Suppressor macrophage treated with lipopolysaccharide for 1 hour (primary cell): ENCODE measurements around the gene BRAF.
"Not testable (repeated sequence)": the region's sequence is repeated elsewhere in the genome, so short reads cannot be mapped to it uniquely, and the experiment has no call there.

Experiments
- DNase-seq, 3 donors: peaks; one replicate each; pipeline ENCODE4 v3.0.0-alpha.2; 2020 to 2022

Gene BRAF

DNA sequence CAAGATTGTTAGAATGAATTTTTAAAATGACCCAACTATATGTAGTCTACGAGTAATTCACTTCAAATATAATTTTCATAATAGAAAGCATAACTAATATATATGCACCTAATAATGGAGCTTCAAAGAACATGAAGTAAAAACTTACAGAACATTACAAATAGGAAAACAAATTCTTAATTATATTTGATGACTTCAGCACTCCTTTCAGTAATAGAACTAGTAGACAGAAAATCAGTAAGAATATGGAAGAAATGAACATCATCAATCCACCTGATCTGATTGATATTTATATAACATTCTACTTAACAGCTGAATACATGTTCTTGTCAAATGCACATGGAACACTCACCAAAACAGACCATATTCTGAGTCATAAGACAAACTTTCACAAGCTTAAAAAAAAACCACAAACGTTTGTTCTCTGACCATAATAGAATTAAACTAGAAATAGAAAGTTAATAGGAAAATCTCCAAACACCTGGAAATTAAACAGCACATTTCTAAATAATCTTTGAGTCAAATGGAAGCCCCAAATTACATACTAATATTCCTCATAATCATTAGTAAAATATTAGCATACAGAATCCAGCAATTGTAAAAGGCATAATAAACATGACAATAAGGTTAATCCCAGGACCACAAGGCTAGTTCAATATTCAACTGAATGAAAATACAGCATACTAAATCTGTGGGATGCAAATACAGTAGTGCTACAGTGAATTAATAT is 48.0 kb downstream of the BRAF start:
- peak in 2 of 3 donors; percentile 49 to 52 for DNase-seq

DNA sequence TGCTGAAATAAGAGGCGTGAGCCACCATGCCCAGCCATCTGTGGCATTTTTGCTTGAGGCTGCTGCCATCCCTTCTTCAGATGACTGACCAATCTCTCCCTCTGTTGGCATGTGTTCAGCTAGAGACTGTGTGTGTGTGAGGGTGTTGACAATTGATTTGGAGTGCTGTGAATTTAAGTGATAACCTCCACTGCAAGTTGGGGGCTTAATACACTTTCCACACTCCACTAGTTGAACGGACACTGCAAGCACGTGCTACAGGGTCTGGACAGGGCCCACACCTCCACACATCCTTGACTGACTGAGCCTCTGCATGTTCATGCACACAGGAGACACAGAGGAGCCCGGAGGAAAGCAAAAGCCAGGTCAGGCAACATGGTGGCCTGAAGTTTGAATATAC is 51.3 kb downstream of the BRAF start:
- no peak for DNase-seq

DNA sequence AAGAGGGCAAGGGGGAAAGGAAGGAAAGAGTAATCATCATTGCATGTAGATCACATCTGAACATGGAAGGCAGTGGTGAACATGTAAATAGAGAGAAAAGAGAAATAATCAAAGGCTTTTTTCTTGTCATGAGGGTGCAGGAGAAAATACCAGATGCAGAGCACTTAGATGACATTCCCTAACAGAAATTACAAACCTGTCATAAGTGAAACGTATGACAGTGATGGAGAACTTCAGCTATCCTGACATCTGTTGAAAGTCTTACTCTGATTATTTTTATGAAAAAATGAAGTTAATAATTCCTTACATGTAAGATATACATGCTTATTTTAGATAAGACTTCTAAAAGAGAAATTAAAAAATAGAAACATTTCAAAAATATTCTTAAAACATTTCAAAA is 54.7 kb downstream of the BRAF start:
- DNase-seq = no peak

DNA sequence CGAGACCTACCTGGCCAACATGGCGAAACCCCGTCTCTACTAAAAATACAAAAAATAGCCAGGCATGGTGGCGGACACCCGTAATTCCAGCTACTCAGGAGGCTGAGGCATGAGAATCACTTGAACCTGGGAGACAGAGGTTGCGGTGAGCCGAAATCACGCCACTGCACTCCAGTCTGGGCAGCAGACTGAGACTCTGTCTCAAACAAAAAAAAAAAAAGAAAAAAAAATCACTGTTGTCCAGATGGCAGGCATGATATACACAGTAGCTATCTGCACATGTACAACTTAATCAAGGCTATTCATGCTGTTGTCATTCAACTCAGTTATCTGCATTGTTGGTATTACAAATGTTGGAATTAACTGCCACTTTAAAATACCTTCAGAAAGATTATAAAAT is 55.3 kb downstream of the BRAF start:
- DNase-seq = no peak

DNA sequence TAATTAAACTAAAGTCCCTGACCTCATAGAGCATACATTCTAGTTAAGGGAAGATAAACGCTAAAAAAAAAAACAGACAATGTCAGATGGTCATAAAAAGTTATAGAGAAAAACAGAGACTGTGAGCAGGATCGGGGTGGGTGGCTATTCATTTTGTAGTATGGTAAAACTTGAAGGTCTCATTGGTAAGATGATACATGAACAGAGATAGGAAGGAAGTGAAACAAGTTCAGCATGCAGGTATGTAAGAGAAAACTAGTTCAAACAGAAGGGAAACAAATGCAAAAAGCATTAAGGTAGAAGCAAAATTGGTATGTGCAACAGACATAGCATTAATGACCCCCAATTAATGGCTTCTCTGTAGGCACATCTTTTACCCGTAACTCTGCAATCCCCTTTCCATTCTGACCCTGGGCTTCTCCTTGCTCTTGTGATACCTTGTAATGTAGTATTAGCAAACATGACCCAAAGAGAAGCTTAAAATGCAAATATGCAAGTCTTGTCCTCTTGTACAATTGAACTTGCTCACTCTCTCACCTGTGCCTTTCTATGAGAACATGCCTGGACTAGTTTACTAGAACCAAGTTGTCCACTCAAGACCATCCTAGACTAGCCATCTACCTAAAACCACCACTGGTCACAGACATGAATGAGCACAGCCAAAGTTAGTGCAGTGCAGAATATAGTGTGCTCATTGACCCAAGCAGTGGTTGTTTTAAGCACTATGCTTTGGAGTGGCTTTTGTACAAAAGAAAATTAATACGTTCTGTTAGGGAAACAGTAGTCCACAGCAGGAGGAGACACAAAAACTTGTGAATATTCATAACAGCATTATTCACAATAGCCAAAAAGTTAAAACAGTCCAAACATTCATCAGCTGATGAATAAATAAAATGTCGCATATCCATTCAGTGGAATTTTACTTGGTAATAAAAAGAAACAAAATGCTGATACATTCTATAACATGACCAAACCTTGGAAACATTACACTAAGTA is 57.0 kb downstream of the BRAF start:
- no peak for DNase-seq

DNA sequence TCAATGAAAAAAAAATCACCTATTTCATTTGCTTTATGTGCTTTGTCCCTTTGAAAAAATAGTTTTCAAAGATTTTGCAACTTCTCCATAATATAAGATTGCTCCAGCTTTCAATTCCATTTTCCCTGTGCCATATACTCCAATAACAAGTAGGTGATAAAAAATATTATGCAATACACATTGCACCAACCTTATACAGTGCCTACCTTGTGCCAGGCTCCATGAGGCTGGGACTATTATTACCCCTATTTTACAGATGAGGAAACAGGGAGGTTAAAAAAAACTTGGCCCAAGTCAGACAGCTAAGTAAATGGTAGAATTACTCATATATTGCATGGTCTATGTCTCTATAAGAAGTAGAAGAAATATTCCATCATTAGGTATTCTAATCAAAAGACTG is 57.8 kb downstream of the BRAF start:
- DNase-seq = no peak

DNA sequence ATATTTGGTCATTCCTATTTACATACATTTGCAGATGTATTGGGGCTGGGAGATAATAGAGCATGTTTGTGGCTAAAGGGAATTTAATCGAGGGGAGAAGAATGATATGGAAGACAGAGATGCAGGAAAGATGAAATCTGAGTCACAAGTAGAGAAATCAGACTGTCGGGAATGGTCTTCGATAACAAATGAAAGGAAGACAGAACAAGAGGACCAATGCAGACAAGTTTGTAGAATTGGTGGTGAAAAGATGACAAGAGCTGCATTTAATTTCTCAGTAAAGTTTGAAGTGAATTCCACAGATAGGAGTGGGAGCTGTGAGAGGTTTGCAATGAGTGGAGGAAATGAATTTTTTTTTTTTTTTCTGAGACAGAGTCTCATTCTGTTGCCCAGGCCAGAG is 60.0 kb downstream of the BRAF start:
- DNase-seq = no peak

DNA sequence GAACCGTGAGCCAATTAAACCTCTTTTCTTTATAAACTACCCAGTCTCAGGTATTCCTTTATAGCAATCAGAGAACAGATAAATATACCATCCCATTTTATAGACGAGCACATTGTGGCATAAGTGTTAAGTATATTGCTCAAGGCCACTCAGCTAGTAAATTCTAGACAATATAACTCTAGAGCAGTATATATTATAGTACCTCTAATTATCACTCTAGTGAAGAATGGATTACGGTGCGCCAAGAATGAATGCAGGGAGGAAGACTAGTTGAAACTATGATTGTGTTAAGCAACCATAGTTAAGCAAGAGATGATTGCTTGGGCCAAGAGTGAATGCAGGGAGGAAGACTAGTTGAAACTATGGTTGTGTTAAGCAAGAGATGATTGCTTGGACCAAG is 60.9 kb downstream of the BRAF start:
- no peak for DNase-seq

DNA sequence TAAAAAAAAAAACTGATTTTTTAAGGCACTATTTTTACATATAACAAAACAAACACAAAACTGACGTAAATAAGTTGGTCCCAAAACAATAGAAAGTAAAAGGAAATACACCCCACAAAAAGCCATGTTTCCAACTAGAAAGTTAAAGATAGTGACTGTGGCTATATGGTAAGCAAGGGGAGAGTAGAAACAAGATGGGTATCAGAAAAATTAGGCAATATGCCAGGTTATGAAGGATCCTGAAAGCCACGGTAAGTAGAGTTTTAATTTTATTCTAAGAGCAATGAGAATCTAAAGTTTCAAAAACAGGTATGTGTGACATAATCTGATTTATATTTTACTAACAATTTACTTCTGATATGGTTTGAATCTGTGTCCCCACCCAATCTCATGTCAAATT is 61.5 kb downstream of the BRAF start:
- no peak for DNase-seq

DNA sequence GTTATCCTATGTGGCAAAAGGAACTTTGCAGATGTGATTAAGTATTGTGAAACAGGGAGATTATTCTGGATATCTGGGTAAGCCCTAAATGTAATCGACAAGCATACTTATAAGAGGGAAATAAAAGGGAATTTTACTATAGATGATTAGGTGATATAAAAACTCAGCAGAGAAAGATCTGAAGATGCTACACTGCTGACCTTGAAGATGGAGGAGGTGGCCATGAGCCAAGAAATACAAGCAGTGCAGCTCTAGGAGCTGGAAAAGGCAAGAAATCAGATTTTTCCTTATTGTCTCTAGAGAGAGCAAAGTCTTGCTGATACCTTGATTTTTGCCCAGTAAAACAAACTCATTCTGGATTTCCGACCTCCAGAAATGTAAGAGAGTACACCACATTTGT is 67.7 kb downstream of the BRAF start:
- DNase-seq = no peak

DNA sequence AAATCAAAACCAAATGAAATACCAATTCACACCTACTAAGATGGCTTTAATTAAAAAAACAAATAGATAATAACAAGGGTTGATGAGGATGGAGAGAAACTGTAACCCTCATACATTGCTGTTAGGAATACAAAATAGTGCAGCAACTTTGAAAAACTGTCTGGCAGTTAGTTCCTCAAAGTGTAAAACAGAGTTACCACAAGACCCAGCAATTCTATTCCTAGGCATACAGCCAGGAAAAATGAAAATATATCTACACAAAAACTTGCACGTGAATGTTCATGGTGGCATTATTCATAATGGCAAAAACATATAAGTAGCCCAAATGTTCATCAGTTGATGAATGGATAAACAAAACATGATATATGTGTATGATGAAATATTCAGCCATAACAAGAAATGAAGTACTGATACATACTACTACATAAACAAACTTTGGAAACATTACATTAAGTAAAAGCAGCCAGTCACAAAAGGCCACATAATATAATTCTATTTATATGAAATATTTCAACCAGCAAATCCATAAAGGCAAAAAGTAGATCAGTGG is 83.5 kb downstream of the BRAF start:
- DNase-seq = no peak

DNA sequence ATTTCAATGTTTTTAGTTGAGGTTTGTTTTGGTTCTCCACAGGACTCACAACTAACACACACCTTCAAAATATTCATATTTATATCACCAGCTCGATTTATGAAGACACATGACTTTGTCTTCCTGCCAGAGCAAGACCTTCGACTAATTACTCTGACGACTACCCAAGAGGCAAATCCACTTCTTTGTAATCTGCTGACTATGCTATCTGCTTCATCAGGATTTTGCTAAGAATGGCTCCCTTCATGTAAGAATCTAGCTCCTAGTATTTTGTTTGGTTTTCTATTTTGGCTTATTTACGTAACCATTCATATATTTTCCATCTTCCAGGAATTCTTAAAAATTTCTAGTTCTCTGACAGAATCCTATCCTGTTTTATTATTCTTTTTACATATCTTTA is 93.0 kb downstream of the BRAF start:
- no peak for DNase-seq

DNA sequence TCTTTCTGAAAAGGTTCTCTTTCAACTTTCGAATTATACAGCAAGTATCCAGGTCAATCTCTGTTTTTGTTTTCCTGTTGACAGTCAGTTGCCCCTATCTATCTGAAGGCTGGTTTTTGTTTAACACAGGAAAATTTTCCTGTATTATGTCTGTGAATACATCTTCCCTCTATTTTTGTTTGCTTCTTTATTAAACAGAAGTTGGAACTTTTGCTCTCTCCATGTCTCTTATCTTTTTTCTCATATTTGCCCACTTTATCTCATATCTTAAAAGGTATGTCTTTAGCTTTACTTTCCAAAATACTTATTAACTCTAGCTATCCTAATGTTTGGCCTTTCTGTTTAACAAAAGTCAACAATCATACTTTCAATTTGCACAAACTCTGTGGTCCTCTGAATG is 95.0 kb downstream of the BRAF start:
- DNase-seq = no peak

DNA sequence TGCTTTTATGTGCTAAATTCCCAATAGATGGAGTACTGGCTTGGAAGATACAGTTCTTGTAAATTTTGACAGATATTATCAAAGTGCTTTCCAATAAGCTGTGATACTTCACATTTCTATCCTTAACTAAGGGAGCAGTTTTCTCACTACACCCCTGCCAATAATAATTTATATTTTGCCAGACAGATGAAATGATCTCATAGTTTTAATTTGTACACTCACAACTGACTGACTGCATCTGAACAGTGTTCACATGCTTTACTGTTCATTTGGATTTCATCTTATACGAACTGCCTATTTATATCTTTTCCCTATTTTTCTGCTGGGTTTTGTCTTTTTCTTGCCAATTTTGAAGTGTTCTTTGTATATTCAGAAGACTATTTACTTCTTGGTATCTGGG is 96.0 kb downstream of the BRAF start:
- no peak for DNase-seq

DNA sequence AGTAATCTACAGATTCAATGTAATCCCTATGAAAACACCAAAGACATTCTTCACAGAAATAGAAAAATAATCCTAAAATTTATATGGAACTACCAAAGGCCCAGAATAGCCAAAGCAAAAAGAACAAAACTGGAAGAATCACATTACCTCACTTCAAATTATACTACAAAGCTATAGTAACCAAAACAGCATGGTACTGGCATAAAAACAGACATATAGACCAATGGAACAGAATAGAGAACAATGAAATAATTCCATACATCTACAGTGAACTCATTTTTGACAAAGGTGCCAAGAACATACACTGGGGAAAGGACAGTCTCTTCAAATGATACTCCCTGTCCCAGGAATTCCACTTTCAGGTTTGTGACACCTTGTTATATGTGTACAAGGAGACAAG is 107.3 kb downstream of the BRAF start:
- DNase-seq = not testable (repeated sequence)

DNA sequence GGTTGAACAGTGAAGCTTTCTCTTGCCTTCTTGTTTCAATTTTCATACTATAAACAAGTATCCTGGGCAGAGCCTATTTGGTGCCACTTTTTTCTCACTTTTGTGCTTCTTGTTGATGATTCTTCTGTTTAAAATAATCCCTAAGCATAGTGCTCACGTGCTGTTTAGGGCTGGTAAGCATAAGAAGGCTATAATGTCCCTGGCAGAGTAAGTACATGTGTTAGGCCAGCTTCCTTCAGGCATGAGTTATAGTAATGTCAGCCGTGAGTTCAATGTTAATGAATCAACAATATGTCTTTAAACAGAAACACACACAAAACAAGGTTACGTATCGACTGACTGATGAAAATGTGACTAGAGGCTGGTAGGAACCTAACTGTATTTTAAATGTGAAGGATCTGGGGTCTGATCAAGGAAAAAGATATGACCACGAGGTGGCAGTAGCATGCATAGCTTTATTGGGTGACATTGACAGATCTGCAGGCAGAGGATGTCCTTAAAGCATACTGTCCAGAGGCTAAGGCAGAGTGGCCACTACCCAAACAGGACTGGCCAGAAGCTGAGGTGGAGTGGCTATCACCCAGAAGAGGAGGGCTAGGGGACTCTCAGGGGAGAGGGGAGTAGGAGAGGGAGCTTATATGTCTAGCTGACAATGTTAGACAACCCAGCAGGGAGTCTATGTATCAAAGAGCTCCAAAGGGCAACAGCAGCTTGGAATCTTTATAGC is 113.7 kb downstream of the BRAF start:
- peak; percentile 73 to 82 (median 81) for DNase-seq

DNA sequence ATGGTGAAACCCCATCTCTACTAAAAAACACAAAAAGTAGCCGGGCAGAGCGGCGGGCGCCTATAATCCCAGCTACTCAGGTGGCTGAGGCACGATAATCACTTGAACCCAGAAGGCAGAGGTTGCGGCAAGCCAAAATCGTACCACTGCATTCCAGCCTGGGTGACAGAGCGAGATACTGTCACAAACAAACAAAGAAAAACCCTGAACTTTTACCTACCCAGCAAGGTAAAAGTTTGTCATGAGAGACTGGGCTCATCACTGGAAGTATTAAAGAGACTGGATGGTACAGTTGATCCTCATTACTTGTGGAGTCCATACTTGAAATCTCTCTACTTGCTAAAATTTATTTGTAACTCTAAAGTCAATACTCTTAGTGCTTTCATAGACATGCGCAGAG is 114.3 kb downstream of the BRAF start:
- DNase-seq = no peak

DNA sequence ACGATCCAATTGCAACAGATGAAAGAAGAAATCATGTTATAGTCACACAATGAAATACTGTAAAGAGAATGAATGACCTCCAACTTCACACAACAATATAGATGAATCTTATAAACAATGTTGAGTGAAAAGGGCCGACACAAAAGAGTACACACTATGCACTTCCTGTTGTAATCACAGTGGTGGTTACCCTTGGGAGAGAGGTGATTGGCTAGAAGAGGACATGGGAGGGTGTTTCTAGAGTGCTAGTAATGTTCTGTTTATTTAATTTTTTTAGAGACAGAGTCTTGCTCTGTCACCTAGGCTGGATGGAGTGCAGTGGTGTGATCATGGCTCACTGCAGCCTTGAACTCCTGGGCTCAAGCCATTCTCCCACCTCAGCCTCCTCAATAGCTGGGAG is 145.8 kb downstream of the BRAF start:
- DNase-seq = no peak

DNA sequence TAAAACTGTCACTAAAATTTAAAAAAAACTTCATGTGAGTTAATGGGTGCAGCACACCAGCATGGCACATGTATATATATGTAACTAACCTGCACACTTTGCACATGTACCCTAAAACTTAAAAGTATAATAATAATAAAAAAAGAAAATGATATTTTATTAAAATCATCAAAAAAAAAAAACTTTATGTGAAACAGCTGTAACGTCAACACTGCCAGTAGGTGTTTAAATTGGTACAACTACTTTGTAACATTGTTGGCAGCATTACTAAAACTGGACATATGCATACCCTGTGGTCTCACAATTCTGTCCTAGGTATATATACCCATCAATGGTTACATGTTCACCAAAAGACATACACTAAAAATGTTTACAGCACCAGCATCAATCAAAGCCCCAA is 146.2 kb downstream of the BRAF start:
- no peak for DNase-seq

DNA sequence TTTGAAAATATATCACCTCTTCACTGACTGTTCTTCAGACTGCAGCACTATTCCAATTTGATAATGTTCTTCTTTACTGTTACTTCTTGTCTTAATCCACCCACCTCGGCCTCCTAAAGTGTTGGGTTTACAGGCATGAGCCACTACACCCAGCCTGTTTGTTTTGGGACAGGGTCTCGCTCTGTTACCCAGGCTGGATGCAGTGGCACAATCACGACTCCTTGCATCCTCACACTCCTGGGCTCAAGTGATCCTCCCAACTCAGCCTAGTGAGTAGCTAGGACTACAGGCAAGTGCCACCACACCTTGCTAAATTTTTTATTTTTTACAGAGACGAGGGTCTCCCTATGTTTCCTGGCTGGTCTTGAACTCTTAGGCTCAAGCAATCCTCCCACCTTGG is 150.4 kb downstream of the BRAF start:
- no peak for DNase-seq

DNA sequence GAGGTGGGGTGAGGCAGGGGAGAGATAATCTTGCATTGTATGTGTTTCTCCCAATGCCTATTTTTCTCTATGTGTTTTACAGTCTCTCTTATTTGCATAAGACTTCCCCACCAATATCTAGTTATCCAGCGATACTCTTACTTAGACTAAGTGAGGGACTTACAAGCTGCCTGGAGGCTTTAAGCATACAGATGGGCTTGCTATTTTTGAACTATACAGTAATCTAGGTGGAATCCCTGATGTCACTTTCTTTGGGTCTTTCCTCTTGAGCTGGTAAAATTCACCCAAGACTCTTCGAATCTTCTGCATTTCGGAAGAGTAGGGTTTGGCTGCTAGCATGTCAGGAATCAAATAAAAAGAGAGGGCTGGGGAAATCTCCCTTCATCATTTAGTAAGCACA is 151.6 kb downstream of the BRAF start:
- DNase-seq = no peak

DNA sequence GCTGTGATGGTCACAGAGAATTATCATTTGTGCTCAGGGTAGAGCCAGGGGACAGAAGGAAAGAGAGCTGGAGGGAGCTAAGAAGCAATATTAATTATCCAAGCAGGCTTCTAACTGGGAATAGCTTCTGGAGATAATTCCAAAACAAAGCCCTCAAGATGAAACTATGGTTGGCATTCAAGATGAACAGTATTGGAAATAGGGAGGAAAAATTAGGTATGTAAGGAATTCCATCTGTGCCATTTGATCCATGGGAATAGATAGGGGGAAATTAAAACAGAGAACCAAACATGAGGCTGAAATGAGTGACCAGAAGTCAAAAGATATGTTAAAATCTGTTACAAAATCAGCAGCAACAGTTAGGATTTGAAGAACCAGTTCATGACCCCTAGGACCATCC is 152.9 kb downstream of the BRAF start:
- DNase-seq = no peak

DNA sequence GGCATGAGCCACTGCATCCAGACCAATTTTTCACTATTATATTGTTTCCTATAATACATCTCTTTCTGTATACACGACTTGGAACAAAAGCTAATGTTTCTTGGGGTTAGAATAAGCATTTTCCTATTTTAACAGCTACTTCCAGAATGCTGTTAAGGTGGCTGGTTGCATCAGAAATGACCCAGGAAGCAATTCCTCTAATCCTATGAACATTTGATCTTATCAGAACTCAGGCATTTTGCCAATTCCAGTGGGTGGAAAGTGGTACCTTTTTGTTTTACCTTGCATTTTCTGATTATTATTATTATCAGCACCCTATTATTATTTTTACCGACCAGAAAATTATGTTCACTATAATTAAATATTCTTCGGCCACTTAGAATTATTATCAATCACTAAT is 154.9 kb downstream of the BRAF start:
- DNase-seq = no peak
